Uterus (tissue), 2 donors: ENCODE results near the gene SYT2.

ENCODE experiments used
- POLR2A ChIP-seq, 2 donors: fragments of 450-650 bp; IDR thresholded peaks; one replicate each; pipeline ENCODE4 v1.6.1; 2016; ENCODE audit warnings: antibody characterized with exemption in 2 of 2, mild to moderate bottlenecking in 1 of 2, moderate library complexity in 1 of 2
- TF ChIP-seq, protein P1 (sequence below), 4 experiments: fragments of 200-600 bp in 2 of 4; fragments of 450-650 bp in 2 of 4; sonication (generic) in 2 of 4; IDR thresholded peaks; one replicate each; pipeline ENCODE4 v1.5.1; 2016 to 2019; ENCODE audit warnings: antibody characterized with exemption in 4 of 4, mild to moderate bottlenecking in 2 of 4, moderate library complexity in 1 of 4

DNA sequence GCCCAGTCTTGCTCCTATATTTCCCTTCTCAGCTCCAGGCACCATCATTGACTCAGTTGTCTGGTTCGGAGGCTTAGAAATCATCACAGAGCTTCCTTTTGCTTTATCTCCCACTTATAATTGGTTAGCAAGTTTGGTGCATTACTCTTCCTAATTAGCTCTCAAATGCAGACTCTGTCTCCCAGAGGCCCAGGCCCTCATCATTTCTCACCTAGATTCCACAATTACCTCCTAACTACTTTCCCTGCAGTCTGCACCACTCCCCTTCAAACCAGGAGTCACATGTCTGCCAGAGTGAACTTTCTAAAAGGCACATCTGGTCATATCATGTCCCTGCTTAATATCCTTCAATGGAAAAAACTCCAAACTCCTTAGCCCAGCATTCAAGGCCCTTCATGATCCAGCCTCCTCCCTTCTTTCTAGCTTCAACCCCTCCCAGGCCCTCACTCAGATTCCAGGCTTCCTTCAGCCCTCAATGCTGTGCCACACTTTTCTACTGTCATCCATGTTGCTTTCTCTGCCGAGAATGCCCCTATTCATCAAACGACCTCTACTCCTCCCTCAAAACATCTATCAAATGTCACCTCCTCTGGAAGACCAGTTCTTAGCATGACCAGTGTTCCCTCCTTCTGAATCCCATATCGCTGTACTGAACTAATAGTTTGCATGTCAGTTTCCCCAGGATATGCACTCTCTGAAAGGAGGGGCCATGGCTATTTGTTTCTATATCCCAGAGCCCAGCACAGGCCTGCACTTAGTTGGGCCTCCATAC lies 30.7 kb downstream of the SYT2 start:
- TF ChIP-seq, protein P1, sequence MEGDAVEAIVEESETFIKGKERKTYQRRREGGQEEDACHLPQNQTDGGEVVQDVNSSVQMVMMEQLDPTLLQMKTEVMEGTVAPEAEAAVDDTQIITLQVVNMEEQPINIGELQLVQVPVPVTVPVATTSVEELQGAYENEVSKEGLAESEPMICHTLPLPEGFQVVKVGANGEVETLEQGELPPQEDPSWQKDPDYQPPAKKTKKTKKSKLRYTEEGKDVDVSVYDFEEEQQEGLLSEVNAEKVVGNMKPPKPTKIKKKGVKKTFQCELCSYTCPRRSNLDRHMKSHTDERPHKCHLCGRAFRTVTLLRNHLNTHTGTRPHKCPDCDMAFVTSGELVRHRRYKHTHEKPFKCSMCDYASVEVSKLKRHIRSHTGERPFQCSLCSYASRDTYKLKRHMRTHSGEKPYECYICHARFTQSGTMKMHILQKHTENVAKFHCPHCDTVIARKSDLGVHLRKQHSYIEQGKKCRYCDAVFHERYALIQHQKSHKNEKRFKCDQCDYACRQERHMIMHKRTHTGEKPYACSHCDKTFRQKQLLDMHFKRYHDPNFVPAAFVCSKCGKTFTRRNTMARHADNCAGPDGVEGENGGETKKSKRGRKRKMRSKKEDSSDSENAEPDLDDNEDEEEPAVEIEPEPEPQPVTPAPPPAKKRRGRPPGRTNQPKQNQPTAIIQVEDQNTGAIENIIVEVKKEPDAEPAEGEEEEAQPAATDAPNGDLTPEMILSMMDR (IDR thresholded peaks at IDR 0.05), result no peak
- TF ChIP-seq POLR2A (IDR thresholded peaks at IDR 0.05), result no peak
